Gastrocnemius medialis (tissue), 4 donors: ENCODE measurements around the gene TMEM79. TPM values are rescaled to one million over a fixed set of nuclear protein-coding genes. Genes with fewer than 3 reads are reported as not detected.
A peak's percentile ranks its signal among the peaks of the same experiment; 100 is the strongest.

ENCODE experiments used
- ATAC-seq, 2 donors: fragments of 150-250 bp; one replicate each; pipeline ENCODE4 v1.9.1; 2016
- DNase-seq, 2 donors: peaks; one replicate each; pipeline ENCODE4 v3.0.0-alpha.2; 2019
- H3K27ac ChIP-seq, 4 donors: fragments of 200-600 bp; sonication (generic); 1 replicate in 1 of 4; 2 replicates in 3 of 4; pipeline ENCODE4 v1.5.1; 2016 to 2018; ENCODE audit warnings: mild to moderate bottlenecking in 2 of 4, moderate library complexity in 1 of 4
- H3K27me3 ChIP-seq, 3 donors: fragments of 200-600 bp; sonication (generic) in 2 of 3; 1 replicate in 1 of 3; 2 replicates in 2 of 3; pipeline versions ENCODE4 v1.5.1 to v1.6.0; 2016 to 2019; ENCODE audit warnings: mild to moderate bottlenecking in 1 of 3, moderate library complexity in 1 of 3
- H3K36me3 ChIP-seq, 2 donors: fragments of 200-600 bp; sonication (generic) in 1 of 2; one replicate each; pipeline ENCODE4 v1.5.1; 2017 to 2018
- H3K4me1 ChIP-seq, 2 donors: fragments of 200-600 bp; sonication (generic) in 1 of 2; one replicate each; pipeline ENCODE4 v1.5.1; 2016 to 2017; ENCODE audit warnings: mild to moderate bottlenecking in 2 of 2
- H3K4me3 ChIP-seq, 4 donors: fragments of 200-600 bp; sonication (generic) in 3 of 4; 1 replicate in 1 of 4; 2 replicates in 3 of 4; pipeline ENCODE4 v1.5.1; 2016 to 2019; ENCODE audit warnings: mild to moderate bottlenecking in 2 of 4
- H3K9me3 ChIP-seq, 3 donors: fragments of 200-600 bp; sonication (generic) in 2 of 3; 1 replicate in 1 of 3; 2 replicates in 2 of 3; pipeline ENCODE4 v1.5.1; 2016 to 2019
- POLR2A ChIP-seq, 2 donors: fragments of 450-650 bp; IDR thresholded peaks; one replicate each; pipeline ENCODE4 v1.6.1; 2017; ENCODE audit warnings: antibody characterized with exemption in 2 of 2, mild to moderate bottlenecking in 2 of 2, moderate library complexity in 2 of 2
- in situ Hi-C, 4 donors: fragments of 200-750 bp; cut with MboI; loops; one replicate each; pipeline versions ENCODE4 v1.15.0 to v1.8.0; 2017; ENCODE audit warnings: low sequenced_read_pairs in 4 of 4
- intact Hi-C: fragments of 100-400 bp; cut with DNase I; formaldehyde crosslinking; loops from one replicate; pipeline ENCODE4 v1.15.1; 2023; ENCODE audit warnings: low total_unique reads
- total RNA-seq, 4 donors: library from RNA; depleted of rRNA; stranded (reverse); fragments of >200 nt; gene quantifications; one replicate each; pipeline versions ENCODE4 v1.1.0 to v1.2.3, GENCODE V29; 2016
- TF ChIP-seq, protein P1 (sequence below), 5 experiments: fragments of 450-650 bp in 3 of 5; fragments of 200-600 bp in 2 of 5; sonication (generic) in 2 of 5; IDR thresholded peaks in 4 of 5; conservative IDR thresholded peaks in 1 of 5; 1 replicate in 4 of 5; 2 replicates in 1 of 5; pipeline ENCODE4 v1.5.1; 2016 to 2019; ENCODE audit warnings: antibody characterized with exemption in 5 of 5, mild to moderate bottlenecking in 3 of 5, moderate library complexity in 3 of 5

TMEM79 gene
- total RNA-seq, 4 donors from 2014 or later = 0.20 to 1.5 (median 0.68) TPM

DNA sequence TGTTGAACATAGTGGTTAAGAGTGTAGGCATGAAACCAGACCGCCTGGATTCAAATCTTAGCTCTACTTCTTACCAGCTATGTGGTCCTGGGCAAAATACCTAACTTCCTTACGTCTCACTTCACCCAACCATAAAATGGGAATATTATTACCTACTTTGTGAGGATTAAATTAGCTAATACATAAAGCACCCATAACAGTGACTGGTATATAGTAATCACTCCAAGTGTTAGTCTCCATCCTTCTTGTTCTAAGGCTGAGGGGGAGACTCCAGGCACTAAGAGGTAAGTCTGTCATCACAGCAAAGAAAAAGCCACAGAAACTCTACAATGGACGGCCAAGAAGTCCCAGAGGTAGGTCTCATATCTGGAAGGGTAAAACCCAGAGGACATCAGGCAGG lies 4.3 kb upstream of the TMEM79 start:
- Histone ChIP-seq H3K9me3 (no peaks in the 10 kb centered on the region), H3K36me3 (peaks cover 0 to 42% of the 10 kb centered on the region in 2 donors), H3K4me1 (peaks cover 27 to 33% of the 10 kb centered on the region in 2 donors), H3K27me3 (no peaks in the 10 kb centered on the region), H3K27ac (peak overlapping the region; percentile 90 to 99 (median 94)), H3K4me3 (no peak overlapping the region)
- intact Hi-C loops (loop anchor here (5.0 kb wide), 2 partner anchors 183 to 227 kb away; no protein-coding TSS in a partner anchor), in situ Hi-C loops (no loop called here)
- DNase-seq (no peak), ATAC-seq (no peak)
- TF ChIP-seq POLR2A (IDR thresholded peaks at IDR 0.05) = no peak
- TF ChIP-seq, protein P1, sequence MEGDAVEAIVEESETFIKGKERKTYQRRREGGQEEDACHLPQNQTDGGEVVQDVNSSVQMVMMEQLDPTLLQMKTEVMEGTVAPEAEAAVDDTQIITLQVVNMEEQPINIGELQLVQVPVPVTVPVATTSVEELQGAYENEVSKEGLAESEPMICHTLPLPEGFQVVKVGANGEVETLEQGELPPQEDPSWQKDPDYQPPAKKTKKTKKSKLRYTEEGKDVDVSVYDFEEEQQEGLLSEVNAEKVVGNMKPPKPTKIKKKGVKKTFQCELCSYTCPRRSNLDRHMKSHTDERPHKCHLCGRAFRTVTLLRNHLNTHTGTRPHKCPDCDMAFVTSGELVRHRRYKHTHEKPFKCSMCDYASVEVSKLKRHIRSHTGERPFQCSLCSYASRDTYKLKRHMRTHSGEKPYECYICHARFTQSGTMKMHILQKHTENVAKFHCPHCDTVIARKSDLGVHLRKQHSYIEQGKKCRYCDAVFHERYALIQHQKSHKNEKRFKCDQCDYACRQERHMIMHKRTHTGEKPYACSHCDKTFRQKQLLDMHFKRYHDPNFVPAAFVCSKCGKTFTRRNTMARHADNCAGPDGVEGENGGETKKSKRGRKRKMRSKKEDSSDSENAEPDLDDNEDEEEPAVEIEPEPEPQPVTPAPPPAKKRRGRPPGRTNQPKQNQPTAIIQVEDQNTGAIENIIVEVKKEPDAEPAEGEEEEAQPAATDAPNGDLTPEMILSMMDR (IDR thresholded peaks at IDR 0.05 in 4 of 5, conservative IDR thresholded peaks at IDR 0.05 in 1 of 5) = no peak

DNA sequence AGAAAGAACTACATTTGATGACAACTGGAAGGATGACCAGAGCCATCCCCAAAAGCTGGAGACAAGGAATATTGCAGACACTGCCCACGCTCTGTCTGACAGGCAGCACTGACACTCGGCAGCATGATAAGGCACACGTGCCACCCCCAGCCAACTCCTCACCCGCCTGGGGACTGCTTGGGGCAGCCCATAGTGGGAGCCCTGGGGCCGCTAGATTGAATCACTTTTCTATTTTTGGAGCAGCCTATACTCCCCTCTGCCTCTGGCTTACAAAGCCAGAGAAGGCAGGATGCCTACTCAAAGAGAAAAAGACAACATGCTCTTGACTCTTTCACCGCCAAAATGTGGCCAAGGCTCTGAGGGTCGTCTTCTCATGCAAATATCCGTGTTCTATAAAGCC lies 2.8 kb upstream of the TMEM79 start:
- intact Hi-C loops (loop anchor here (1.0 to 5.0 kb wide), 3 partner anchors 57 to 226 kb away; partner anchors contain the start of genes CCT3 and TSACC), in situ Hi-C loops (no loop called here)
- no peaks in the 10 kb centered on the region for H3K27me3 ChIP-seq
- ATAC-seq (peak; percentile 66 to 71), DNase-seq (peak; percentile 76 to 90)
- peaks cover 27 to 33% of the 10 kb centered on the region in 2 donors for H3K4me1 ChIP-seq
- H3K9me3 ChIP-seq = no peaks in the 10 kb centered on the region
- TF ChIP-seq, protein P1 (IDR thresholded peaks at IDR 0.05 in 4 of 5, conservative IDR thresholded peaks at IDR 0.05 in 1 of 5) = peak in 1 of 5 experiments; percentile 1
- TF ChIP-seq POLR2A (IDR thresholded peaks at IDR 0.05) = peak; percentile 82 to 83
- H3K4me3 ChIP-seq = peak overlapping the region; percentile 72 to 97 (median 82)
- peak overlapping the region; percentile 90 to 99 (median 94) for H3K27ac ChIP-seq
- H3K36me3 ChIP-seq = peaks cover 0 to 27% of the 10 kb centered on the region in 2 donors

DNA sequence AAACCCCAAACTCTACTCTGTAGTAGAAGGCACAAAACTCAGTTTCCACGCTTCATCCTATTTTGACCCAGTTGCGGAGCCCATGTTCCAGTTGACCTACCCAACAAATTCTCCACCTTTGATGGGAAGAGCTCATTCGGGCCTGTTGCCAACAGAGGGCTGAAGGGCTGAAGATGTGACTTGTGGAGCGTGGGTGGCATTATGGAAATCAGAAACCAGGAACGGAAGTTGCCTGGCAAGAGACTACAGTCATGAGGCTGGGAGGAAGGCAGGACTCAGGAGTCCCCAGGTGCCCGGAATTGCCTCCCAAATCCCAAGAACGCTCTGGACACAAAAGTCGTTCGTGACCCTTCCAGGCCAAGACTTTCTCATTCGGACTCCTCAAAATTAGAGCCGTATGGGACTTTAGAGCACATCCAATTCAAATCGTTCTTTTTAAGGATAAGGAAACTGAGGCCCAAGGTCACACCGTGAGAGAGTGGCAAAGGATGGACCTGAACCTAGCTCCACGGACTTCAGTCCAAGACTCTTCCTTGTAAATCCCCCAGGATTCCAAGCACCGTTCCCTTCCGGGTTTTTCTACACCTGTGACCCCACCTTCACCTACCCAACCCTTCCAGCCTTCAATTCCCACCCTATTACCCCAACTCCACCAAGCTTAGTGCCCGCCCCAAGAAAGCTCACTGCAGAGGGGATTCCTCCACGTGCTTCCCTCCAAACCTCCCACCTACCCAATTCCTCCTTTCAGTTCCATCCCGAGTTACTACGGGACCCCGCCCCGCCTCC lies 2.2 kb upstream of the TMEM79 start:
- no peaks in the 10 kb centered on the region for H3K9me3 ChIP-seq
- H3K4me1 ChIP-seq = peaks cover 27 to 33% of the 10 kb centered on the region in 2 donors
- in situ Hi-C loops = no loop called here
- peaks cover 0 to 21% of the 10 kb centered on the region in 2 donors for H3K36me3 ChIP-seq
- TF ChIP-seq POLR2A (IDR thresholded peaks at IDR 0.05) = peak in 1 of 2 donors; percentile 5
- TF ChIP-seq, protein P1 (IDR thresholded peaks at IDR 0.05 in 4 of 5, conservative IDR thresholded peaks at IDR 0.05 in 1 of 5) = no peak
- ATAC-seq (peak; percentile 41 to 46), DNase-seq (peak; percentile 14 to 58)
- H3K27ac ChIP-seq = peak overlapping the region; percentile 90 to 99 (median 94)
- H3K4me3 ChIP-seq = peak overlapping the region; percentile 72 to 97 (median 82)
- intact Hi-C loops = loop anchor here (1.0 to 5.0 kb wide), 5 partner anchors 56 to 347 kb away; partner anchors contain the start of genes CCT3, KHDC4, PMF1 and TSACC
- H3K27me3 ChIP-seq = no peaks in the 10 kb centered on the region

DNA sequence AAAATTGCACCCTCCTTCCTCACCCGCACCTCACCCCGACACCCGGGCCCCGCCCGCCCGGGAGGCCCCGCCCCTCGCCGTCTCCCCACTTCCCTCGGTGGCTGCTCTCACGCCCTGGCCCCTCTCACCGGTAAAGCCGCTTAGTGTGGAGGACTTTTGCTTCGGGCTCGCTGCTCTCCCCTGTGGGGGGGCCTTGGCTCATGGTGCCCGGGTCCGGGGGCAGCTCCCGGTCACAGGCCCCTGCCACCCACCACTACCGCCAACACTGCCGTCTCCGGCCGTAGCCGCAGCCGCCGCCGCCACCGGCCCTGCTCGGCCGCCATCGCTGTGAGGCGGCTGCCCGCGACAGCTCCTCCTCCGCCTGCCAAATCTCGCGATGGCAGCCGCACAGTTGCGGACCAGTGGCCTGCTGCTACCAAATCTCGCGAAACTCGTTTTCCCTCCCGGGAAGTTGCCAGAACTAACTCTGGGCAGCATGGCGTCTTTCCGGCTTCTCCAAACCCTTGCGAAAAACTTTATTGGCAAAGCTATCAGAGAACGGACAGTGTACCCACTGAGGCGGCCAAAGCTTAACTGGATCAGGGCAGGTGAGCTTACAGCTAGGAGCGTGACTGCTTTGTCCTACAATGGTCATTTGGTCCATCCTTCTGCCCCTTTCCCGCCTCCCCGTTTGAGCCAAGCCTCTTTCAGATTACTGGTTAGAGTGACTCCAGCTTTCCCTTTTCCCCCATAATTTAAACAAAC lies 1.5 kb upstream of the TMEM79 start, which contains the start of gene SMG5:
Gene SMG5 (minus strand): TSS at position 347 of the 744 bp plus-strand sequence. CDS start 145 bp downstream, at position 202.
- TF ChIP-seq, protein P1 (IDR thresholded peaks at IDR 0.05 in 4 of 5, conservative IDR thresholded peaks at IDR 0.05 in 1 of 5) = no peak
- peak; percentile 91 to 95 for TF ChIP-seq POLR2A (IDR thresholded peaks at IDR 0.05)
- H3K4me1 ChIP-seq = peaks cover 27 to 33% of the 10 kb centered on the region in 2 donors
- peaks cover 0 to 15% of the 10 kb centered on the region in 2 donors for H3K36me3 ChIP-seq
- peak; percentile 97 for DNase-seq
- ATAC-seq = peak; percentile 87 to 90
- in situ Hi-C loops (no loop called here), intact Hi-C loops (loop anchor here (2.0 to 5.0 kb wide), 4 partner anchors 70 to 348 kb away; partner anchors contain the start of genes KHDC4 and PMF1)
- peak within 1 kb of the TSS; percentile 72 to 97 (median 82) for H3K4me3 ChIP-seq
- no peaks in the 10 kb centered on the region for H3K9me3 ChIP-seq
- peak within 1 kb of the TSS; percentile 90 to 99 (median 94) for H3K27ac ChIP-seq
- no peaks in the 10 kb centered on the region for H3K27me3 ChIP-seq
